Lower leg skin (tissue), 3 donors: ENCODE results near the gene TMEM132D.

Experiments used
- CTCF ChIP-seq, 3 donors: fragments of 450-650 bp; IDR thresholded peaks; one replicate each; pipeline ENCODE4 v1.5.1; 2016; ENCODE audit warnings: antibody characterized with exemption in 3 of 3, mild to moderate bottlenecking in 3 of 3, moderate library complexity in 2 of 3
- POLR2A ChIP-seq, 2 donors: fragments of 450-650 bp; IDR thresholded peaks; one replicate each; pipeline ENCODE4 v1.6.1; 2016 to 2017; ENCODE audit warnings: antibody characterized with exemption in 2 of 2, mild to moderate bottlenecking in 1 of 2, moderate library complexity in 1 of 2

- TF ChIP-seq CTCF (IDR thresholded peaks at IDR 0.05) = no peak
- TF ChIP-seq POLR2A (IDR thresholded peaks at IDR 0.05) = no peak
Observed at GRCh38 chr12:129870796-129871195, 33.0 kb downstream of the TMEM132D start.
